LNCAP (cell line): ENCODE measurements around the gene PNMT.

ENCODE experiments used
- CTCF ChIP-seq: fragments of 450-650 bp; IDR thresholded peaks from 2 replicates; pipeline ENCODE4 v1.5.1; 2017; ENCODE audit warnings: mild to moderate bottlenecking

The PNMT gene

GRCh38 chr17:39695089-39695474, 26.8 kb downstream of the PNMT start:
- no peak for TF ChIP-seq CTCF

DNA sequence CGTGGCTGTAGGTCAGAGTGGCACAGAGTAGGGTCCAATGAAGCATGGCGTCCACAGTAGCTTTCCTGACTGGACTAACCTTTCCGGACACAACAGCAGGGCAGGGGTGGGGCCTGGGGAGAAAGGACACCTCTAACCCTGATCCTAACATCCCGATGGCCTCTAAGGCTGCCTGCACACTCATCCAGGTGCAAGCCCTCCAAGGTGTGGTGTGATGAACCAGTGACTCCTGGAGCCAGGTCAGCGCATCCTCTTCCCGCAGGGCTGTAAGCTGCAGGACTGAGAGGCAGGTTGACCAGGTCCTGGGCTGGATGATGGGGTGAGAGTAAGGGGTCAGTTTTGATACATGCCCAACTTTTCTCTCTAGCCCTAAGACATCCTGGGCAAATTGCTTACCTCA, 28.5 kb downstream of the PNMT start:
- no peak for TF ChIP-seq CTCF

- no peak for TF ChIP-seq CTCF
These were observed 29.7 kb downstream of the PNMT start for GRCh38 chr17:39697961-39698360.

DNA sequence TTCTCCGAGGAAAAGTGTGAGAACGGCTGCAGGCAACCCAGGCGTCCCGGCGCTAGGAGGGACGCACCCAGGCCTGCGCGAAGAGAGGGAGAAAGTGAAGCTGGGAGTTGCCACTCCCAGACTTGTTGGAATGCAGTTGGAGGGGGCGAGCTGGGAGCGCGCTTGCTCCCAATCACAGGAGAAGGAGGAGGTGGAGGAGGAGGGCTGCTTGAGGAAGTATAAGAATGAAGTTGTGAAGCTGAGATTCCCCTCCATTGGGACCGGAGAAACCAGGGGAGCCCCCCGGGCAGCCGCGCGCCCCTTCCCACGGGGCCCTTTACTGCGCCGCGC, 31.5 kb downstream of the PNMT start, which contains the start of gene ERBB2:
TSS of gene ERBB2 (plus strand) at position 247 of the 330 bp plus-strand sequence. CDS start 175 bp downstream, outside the sequence.
- no peak for TF ChIP-seq CTCF

- no peak for TF ChIP-seq CTCF
These were observed 32.1 kb downstream of the PNMT start for GRCh38 chr17:39700148-39700987.

- no peak for TF ChIP-seq CTCF
These were observed 32.9 kb downstream of the PNMT start for GRCh38 chr17:39701012-39701783.

- no peak for TF ChIP-seq CTCF
These were observed 33.6 kb downstream of the PNMT start for GRCh38 chr17:39701784-39702422.
